Stimulated activated CD4-positive, alpha-beta T cell treated with anti-CD3 and anti-CD28 coated beads, Interleukin-2, amount 100 ng/mL, for 24 hours (primary cell): ENCODE results near the gene RNASE4.

Experiments used
- DNase-seq, 2 donors: peaks; one replicate each; pipeline ENCODE4 v3.0.0-alpha.2; 2020

RNASE4 gene

DNA sequence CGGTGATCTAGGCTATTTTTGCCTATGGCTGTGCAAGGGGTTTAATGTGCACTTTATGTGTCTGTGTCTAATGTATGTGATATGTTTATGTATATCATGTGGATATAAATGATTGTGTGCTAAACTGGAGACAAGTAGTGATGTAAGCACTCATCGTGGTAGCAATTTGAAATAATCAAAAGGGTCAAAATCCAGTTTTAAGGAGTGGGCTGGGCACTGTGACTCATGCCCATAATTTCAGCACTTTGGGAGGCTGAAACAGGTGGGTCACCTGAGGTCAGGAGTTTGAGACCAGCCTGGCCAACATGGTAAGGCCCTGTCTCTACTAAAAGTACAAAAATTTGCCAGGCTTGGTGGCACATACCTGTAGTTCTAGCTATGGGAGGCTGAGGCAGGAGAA lies 64.1 kb downstream of the RNASE4 start:
- DNase-seq, result no peak

GRCh38 chr14:20750194-20750593 lies 65.8 kb downstream of the RNASE4 start:
- DNase-seq, result no peak
